PC-9 (cell line): Measurements from ENCODE around the gene MACC1. TPM values are rescaled to one million over a fixed set of nuclear protein-coding genes. Genes with fewer than 3 reads are reported as not detected.
A peak's percentile ranks its signal among the peaks of the same experiment; 100 is the strongest.

ENCODE experiments used
- BruUV-seq: library from RNA; stranded (reverse); fragments of 400-500 nt; replicated peaks from 2 replicates; lab custom pipeline; 2021; lab: Mats Ljungman, UMichigan
- CTCF ChIA-PET: fragments of 300-600 bp; sonication (Branson Sonifier 250); formaldehyde crosslinking; loops from one replicate; lab custom pipeline; 2022; ENCODE audit warnings: antibody characterized with exemption; lab: Charles Lee
- POLR2A ChIA-PET: fragments of 300-600 bp; sonication (Branson Sonifier 250); formaldehyde crosslinking; loops from one replicate; lab custom pipeline; 2022; ENCODE audit warnings: antibody characterized with exemption; ENCODE audit not compliant: unreplicated experiment; lab: Charles Lee
- DNase-seq, 2 experiments: peaks; one replicate each; pipeline versions ENCODE4 v3.0.0 to v3.0.0-alpha.2; 2015 to 2022; ENCODE audit warnings: mixed read lengths in 1 of 2
- H2AFZ ChIP-seq: fragments of 200-600 bp; sonication (generic); 2 replicates; pipeline ENCODE4 v1.8.1; 2017; ENCODE audit warnings: antibody characterized with exemption
- H3F3A ChIP-seq: fragments of 200-600 bp; sonication (generic); 2 replicates; pipeline ENCODE4 v1.8.1; 2017; ENCODE audit warnings: antibody characterized with exemption, mild to moderate bottlenecking, low read depth; ENCODE audit not compliant: insufficient read depth
- H3K27ac ChIP-seq: fragments of 200-600 bp; sonication (generic); 2 replicates; pipeline ENCODE4 v1.6.1; 2016; ENCODE audit warnings: mixed run types
- H3K27me3 ChIP-seq: fragments of 200-600 bp; sonication (generic); 2 replicates; pipeline ENCODE4 v1.6.1; 2016; ENCODE audit warnings: low read depth, mixed run types; ENCODE audit not compliant: insufficient read depth
- H3K36me3 ChIP-seq: fragments of 200-600 bp; sonication (generic); 2 replicates; pipeline ENCODE4 v1.6.1; 2016; ENCODE audit warnings: low read depth, mixed run types
- H3K4me1 ChIP-seq: fragments of 200-600 bp; sonication (generic); replicated peaks from 2 replicates; pipeline ENCODE4 v1.6.1; 2016; ENCODE audit warnings: mixed run types; ENCODE audit not compliant: insufficient read depth
- H3K4me2 ChIP-seq: fragments of 200-600 bp; sonication (generic); 2 replicates; pipeline ENCODE4 v1.6.1; 2017; ENCODE audit warnings: mixed run types
- H3K4me3 ChIP-seq: fragments of 200-600 bp; sonication (generic); 2 replicates; pipeline ENCODE4 v1.6.1; 2016; ENCODE audit warnings: mixed run types
- H3K79me2 ChIP-seq: fragments of 200-600 bp; sonication (generic); 2 replicates; pipeline ENCODE4 v1.6.1; 2017; ENCODE audit warnings: low read depth, mixed run types
- H3K9me2 ChIP-seq: fragments of 200-600 bp; sonication (generic); 2 replicates; pipeline ENCODE4 v1.8.1; 2017; ENCODE audit warnings: mild to moderate bottlenecking; ENCODE audit not compliant: insufficient read depth
- H3K9me3 ChIP-seq: fragments of 200-600 bp; sonication (generic); 2 replicates; pipeline ENCODE4 v1.8.1; 2016; ENCODE audit warnings: low read depth; ENCODE audit not compliant: insufficient read depth
- H4K20me1 ChIP-seq: fragments of 200-600 bp; sonication (generic); 2 replicates; pipeline ENCODE4 v1.8.1; 2017; ENCODE audit not compliant: insufficient read depth
- CTCF ChIP-seq: fragments of 200-600 bp; sonication (generic); conservative IDR thresholded peaks from 2 replicates; pipeline ENCODE4 v1.6.1; 2017; ENCODE audit warnings: mixed run types, antibody characterized with exemption, mild to moderate bottlenecking, moderate library complexity
- EZH2 ChIP-seq: fragments of 200-600 bp; sonication (generic); IDR thresholded peaks from 2 replicates; pipeline ENCODE4 v1.8.0; 2017; ENCODE audit warnings: antibody characterized with exemption, low read depth
- intact Hi-C: fragments of 100-400 bp; cut with micrococcal nuclease; formaldehyde crosslinking; loops from one replicate; pipeline ENCODE4 v1.10.0; 2022; ENCODE audit not compliant: unreplicated experiment
- total RNA-seq: library from RNA; stranded (reverse); gene quantifications from 2 replicates; pipeline ENCODE4 v1.2.3, GENCODE V29; 2021

Gene MACC1
- total RNA-seq, 1 experiment from 2014 or later, result 50.8 TPM

GRCh38 chr7:20203316-20203715 is 13.9 kb downstream of the MACC1 start:
- Histone ChIP-seq H3K27me3 (no peaks in the 10 kb centered on the region), H4K20me1 (no peaks in the 10 kb centered on the region), H3F3A (peaks cover 18% of the 10 kb centered on the region), H3K9me2 (no peaks in the 10 kb centered on the region), H3K9me3 (peaks cover 18% of the 10 kb centered on the region; the same call in 1 of the 2 replicates), H3K27ac (no peak overlapping the region), H3K36me3 (peaks cover 35% of the 10 kb centered on the region), H3K4me2 (no peak overlapping the region), H3K4me3 (no peak overlapping the region), H3K4me1 (peaks cover 36% of the 10 kb centered on the region), H3K79me2 (peaks cover 59% of the 10 kb centered on the region), H2AFZ (no peak overlapping the region)
- no TSS peak for BruUV-seq
- intact Hi-C loops, result no loop called here
- CTCF ChIA-PET, result no interaction called here
- no peak for DNase-seq
- POLR2A ChIA-PET, result interaction anchor here (0.6 kb wide), 1 partner anchor 32 kb away, joined by 4 read pairs; no protein-coding TSS in a partner anchor
- TF ChIP-seq CTCF (no peak), EZH2 (no peak)

GRCh38 chr7:20201380-20201779 is 15.8 kb downstream of the MACC1 start:
- Histone ChIP-seq H3K27me3 (no peaks in the 10 kb centered on the region), H3K79me2 (peaks cover 49% of the 10 kb centered on the region), H3K4me1 (peaks cover 26% of the 10 kb centered on the region), H3K9me2 (no peaks in the 10 kb centered on the region), H2AFZ (no peak overlapping the region), H3K4me2 (no peak overlapping the region), H4K20me1 (no peaks in the 10 kb centered on the region), H3K4me3 (no peak overlapping the region), H3K9me3 (peaks cover 8% of the 10 kb centered on the region; the same call in 1 of the 2 replicates), H3K27ac (no peak overlapping the region), H3K36me3 (peaks cover 34% of the 10 kb centered on the region), H3F3A (peaks cover 18% of the 10 kb centered on the region)
- ChIA-PET CTCF (no interaction called here), POLR2A (interaction anchor here (0.6 kb wide), 1 partner anchor 1683 kb away, joined by 12 read pairs; no protein-coding TSS in a partner anchor)
- DNase-seq, result no peak
- intact Hi-C loops, result no loop called here
- TF ChIP-seq EZH2 (no peak), CTCF (no peak)
- no TSS peak for BruUV-seq

GRCh38 chr7:20200971-20201370 is 16.2 kb downstream of the MACC1 start:
- H3K9me2 ChIP-seq, result no peaks in the 10 kb centered on the region
- DNase-seq, result no peak
- POLR2A ChIA-PET, result no interaction called here
- H3K9me3 ChIP-seq, result peaks cover 8% of the 10 kb centered on the region; the same call in 1 of the 2 replicates
- H3K79me2 ChIP-seq, result peaks cover 45% of the 10 kb centered on the region
- intact Hi-C loops, result no loop called here
- CTCF ChIA-PET, result no interaction called here
- no peaks in the 10 kb centered on the region for H3K27me3 ChIP-seq
- no TSS peak for BruUV-seq
- no peak overlapping the region for H3K4me2 ChIP-seq
- TF ChIP-seq CTCF, result no peak
- TF ChIP-seq EZH2, result no peak
- H3K4me1 ChIP-seq, result peaks cover 24% of the 10 kb centered on the region
- peaks cover 34% of the 10 kb centered on the region for H3K36me3 ChIP-seq
- no peaks in the 10 kb centered on the region for H4K20me1 ChIP-seq
- H2AFZ ChIP-seq, result no peak overlapping the region
- peaks cover 18% of the 10 kb centered on the region for H3F3A ChIP-seq
- H3K4me3 ChIP-seq, result no peak overlapping the region
- peak overlapping the region; percentile 65; the same call in 1 of the 2 replicates for H3K27ac ChIP-seq
